Measurements from ENCODE around the gene FXN.

DNA sequence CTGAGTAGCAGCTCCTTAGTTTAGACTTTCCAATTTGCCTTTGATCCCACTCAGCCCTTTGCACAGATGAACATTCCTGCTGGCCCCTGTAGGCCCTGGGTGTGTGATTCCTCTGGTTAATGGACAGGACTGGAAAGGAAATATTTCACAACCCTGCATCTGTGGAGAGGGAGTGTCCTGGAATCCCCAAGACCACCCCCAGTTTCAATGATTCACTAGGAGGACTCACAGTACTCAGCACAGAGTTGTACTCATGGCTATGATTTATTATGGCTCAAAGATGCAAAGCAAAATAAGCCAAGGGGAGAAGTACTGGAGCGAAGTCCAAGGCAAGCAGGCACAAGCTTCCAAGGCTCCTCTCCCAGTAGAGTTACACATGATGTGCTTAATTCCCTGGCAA is 96.1 kb downstream of the FXN start:
- TF ChIP-seq, protein P1, sequence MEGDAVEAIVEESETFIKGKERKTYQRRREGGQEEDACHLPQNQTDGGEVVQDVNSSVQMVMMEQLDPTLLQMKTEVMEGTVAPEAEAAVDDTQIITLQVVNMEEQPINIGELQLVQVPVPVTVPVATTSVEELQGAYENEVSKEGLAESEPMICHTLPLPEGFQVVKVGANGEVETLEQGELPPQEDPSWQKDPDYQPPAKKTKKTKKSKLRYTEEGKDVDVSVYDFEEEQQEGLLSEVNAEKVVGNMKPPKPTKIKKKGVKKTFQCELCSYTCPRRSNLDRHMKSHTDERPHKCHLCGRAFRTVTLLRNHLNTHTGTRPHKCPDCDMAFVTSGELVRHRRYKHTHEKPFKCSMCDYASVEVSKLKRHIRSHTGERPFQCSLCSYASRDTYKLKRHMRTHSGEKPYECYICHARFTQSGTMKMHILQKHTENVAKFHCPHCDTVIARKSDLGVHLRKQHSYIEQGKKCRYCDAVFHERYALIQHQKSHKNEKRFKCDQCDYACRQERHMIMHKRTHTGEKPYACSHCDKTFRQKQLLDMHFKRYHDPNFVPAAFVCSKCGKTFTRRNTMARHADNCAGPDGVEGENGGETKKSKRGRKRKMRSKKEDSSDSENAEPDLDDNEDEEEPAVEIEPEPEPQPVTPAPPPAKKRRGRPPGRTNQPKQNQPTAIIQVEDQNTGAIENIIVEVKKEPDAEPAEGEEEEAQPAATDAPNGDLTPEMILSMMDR (IDR thresholded peaks at IDR 0.05): no peak
- no peak for TF ChIP-seq POLR2A (IDR thresholded peaks at IDR 0.05; ENCODE audit: low read depth)
